Activated CD8-positive, alpha-beta T cell treated with anti-CD3 and anti-CD28 coated beads for 36 hours (primary cell): Measurements from ENCODE around the gene RAPGEF5. TPM values are rescaled to one million over a fixed set of nuclear protein-coding genes. Genes with fewer than 3 reads are reported as not detected.

ENCODE experiments used
- ATAC-seq: fragments of 200-7000 bp; cut with Tn5 transposase; one replicate; pipeline ENCODE4 v1.10.0; 2021; ENCODE audit warnings: mild to moderate bottlenecking, moderate library complexity
- CTCF ChIA-PET: fragments of 350-600 bp; sonication (Branson Sonifier 250); formaldehyde crosslinking; loops from one replicate; lab custom pipeline; 2021; ENCODE audit warnings: antibody characterized with exemption; lab: Charles Lee
- POLR2A ChIA-PET: fragments of 350-600 bp; sonication (Branson Sonifier 250); formaldehyde crosslinking; loops from one replicate; lab custom pipeline; 2021; ENCODE audit warnings: antibody characterized with exemption; lab: Charles Lee
- DNase-seq: peaks from one replicate; pipeline ENCODE4 v3.0.0-alpha.2; 2020
- H3K27ac Mint-ChIP-seq: one replicate; pipeline ENCODE4 v1.8.0; 2021; ENCODE audit warnings: mild to moderate bottlenecking, mixed read lengths
- H3K27me3 Mint-ChIP-seq: one replicate; pipeline ENCODE4 v1.8.0; 2021; ENCODE audit warnings: mixed read lengths
- H3K36me3 Mint-ChIP-seq: one replicate; pipeline ENCODE4 v1.8.0; 2021; ENCODE audit warnings: low read depth, mixed read lengths
- H3K4me1 Mint-ChIP-seq: one replicate; pipeline ENCODE4 v1.8.0; 2021; ENCODE audit warnings: low read depth, mixed read lengths
- H3K4me3 Mint-ChIP-seq: one replicate; pipeline ENCODE4 v1.8.0; 2021; ENCODE audit warnings: mild to moderate bottlenecking, moderate library complexity, mixed read lengths
- H3K9me3 Mint-ChIP-seq: one replicate; pipeline ENCODE4 v1.8.0; 2021; ENCODE audit warnings: mixed read lengths
- intact Hi-C: fragments of 100-400 bp; cut with micrococcal nuclease; formaldehyde crosslinking; loops from one replicate; pipeline ENCODE4 v1.10.0; 2022
- total RNA-seq, 2 experiments: library from RNA; stranded (reverse); gene quantifications; one replicate each; pipeline ENCODE4 v1.2.3, GENCODE V29; 2021
- TF ChIP-seq, protein P1 (sequence below): fragments of 200-600 bp; IDR thresholded peaks from one replicate; pipeline ENCODE4 v1.8.0; 2022; ENCODE audit warnings: antibody characterized with exemption, mild to moderate bottlenecking

RAPGEF5 gene
- total RNA-seq, 2 experiments from 2014 or later: 0.92 to 0.99 TPM

DNA sequence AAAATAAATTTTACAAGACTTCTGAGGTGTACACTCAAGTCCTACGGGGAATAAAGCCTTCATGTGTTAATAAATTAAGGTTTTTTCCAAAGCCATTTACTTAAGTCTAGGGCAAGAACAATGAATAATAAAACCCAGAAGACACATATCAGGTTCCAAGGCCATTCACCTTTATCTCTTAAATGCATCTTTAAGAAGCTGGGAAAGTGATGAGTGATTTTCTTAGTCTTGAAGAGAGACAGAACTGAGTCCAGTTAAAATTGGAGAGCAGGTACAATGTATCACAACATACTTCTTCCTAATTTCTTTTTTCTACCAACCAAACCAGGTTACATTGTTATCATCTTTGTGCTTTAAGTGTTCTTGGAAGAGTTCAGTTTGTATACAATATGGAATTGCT lies 189.5 kb downstream of the RAPGEF5 start:
- DNase-seq (no peak), ATAC-seq (no peak)
- H3K4me1 Mint-ChIP-seq: no peaks in the 10 kb centered on the region
- H3K27ac Mint-ChIP-seq: no peak overlapping the region
- TF ChIP-seq, protein P1, sequence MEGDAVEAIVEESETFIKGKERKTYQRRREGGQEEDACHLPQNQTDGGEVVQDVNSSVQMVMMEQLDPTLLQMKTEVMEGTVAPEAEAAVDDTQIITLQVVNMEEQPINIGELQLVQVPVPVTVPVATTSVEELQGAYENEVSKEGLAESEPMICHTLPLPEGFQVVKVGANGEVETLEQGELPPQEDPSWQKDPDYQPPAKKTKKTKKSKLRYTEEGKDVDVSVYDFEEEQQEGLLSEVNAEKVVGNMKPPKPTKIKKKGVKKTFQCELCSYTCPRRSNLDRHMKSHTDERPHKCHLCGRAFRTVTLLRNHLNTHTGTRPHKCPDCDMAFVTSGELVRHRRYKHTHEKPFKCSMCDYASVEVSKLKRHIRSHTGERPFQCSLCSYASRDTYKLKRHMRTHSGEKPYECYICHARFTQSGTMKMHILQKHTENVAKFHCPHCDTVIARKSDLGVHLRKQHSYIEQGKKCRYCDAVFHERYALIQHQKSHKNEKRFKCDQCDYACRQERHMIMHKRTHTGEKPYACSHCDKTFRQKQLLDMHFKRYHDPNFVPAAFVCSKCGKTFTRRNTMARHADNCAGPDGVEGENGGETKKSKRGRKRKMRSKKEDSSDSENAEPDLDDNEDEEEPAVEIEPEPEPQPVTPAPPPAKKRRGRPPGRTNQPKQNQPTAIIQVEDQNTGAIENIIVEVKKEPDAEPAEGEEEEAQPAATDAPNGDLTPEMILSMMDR: no peak
- ChIA-PET CTCF (interaction anchor here (1.3 to 1.5 kb wide), 2 partner anchors 14 to 285 kb away, joined by 3 read pairs; no protein-coding TSS in a partner anchor), POLR2A (no interaction called here)
- no peak overlapping the region for H3K4me3 Mint-ChIP-seq
- intact Hi-C loops: no loop called here
- H3K9me3 Mint-ChIP-seq: no peaks in the 10 kb centered on the region
- no peaks in the 10 kb centered on the region for H3K27me3 Mint-ChIP-seq
- no peaks in the 10 kb centered on the region for H3K36me3 Mint-ChIP-seq

- ATAC-seq: no peak
- Mint-ChIP-seq H3K27me3 (no peaks in the 10 kb centered on the region), H3K27ac (no peak overlapping the region), H3K4me1 (no peaks in the 10 kb centered on the region), H3K9me3 (no peaks in the 10 kb centered on the region), H3K36me3 (no peaks in the 10 kb centered on the region), H3K4me3 (no peak overlapping the region)
- TF ChIP-seq, protein P1: no peak
- ChIA-PET POLR2A (interaction anchor here (0.6 kb wide), 1 partner anchor 811 kb away, joined by 3 read pairs; no protein-coding TSS in a partner anchor), CTCF (interaction anchor here (1.2 to 1.5 kb wide), 3 partner anchors 13 to 286 kb away, joined by 3 read pairs; no protein-coding TSS in a partner anchor)
- DNase-seq: no peak
- intact Hi-C loops: no loop called here
Measured at GRCh38 chr7:22166928-22167327, 190.0 kb downstream of the RAPGEF5 start.

DNA sequence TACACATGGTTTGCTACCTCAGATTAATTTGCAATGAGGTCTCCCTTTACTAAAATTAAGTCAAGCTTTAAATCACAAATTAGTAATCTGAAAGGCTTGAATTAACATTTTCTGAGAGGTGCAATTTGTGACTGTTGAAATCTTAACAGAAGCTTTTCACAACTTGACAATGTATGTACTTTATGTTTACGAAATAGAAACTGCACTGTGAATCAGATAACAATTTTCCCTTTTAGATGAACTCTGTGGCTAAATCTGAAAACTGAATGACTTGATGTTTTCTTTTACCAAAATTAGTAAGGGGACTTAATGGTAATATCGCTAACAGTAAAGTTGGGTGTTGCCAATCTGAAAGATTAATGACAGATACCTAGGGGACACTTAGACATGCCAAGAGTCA lies 197.6 kb downstream of the RAPGEF5 start:
- H3K4me1 Mint-ChIP-seq: no peaks in the 10 kb centered on the region

GRCh38 chr7:22157552-22157951 lies 199.4 kb downstream of the RAPGEF5 start:
- Mint-ChIP-seq H3K27ac (no peak overlapping the region), H3K9me3 (no peaks in the 10 kb centered on the region), H3K27me3 (peaks cover 2% of the 10 kb centered on the region), H3K4me3 (no peak overlapping the region), H3K36me3 (no peaks in the 10 kb centered on the region), H3K4me1 (no peaks in the 10 kb centered on the region)
- ATAC-seq: no peak
- TF ChIP-seq, protein P1: no peak
- ChIA-PET CTCF (interaction anchor here (1.1 kb wide), 1 partner anchor 13 kb away, joined by 4 read pairs; no protein-coding TSS in a partner anchor), POLR2A (no interaction called here)
- no peak for DNase-seq
- intact Hi-C loops: no loop called here

More for the DNA sequence above, 197.6 kb downstream of the RAPGEF5 start:
- ATAC-seq (no peak), DNase-seq (no peak)
- ChIA-PET POLR2A (no interaction called here), CTCF (interaction anchor here (1.4 to 1.5 kb wide), 2 partner anchors 10 to 15 kb away, joined by 3 to 4 read pairs; no protein-coding TSS in a partner anchor)
- intact Hi-C loops: no loop called here
- H3K9me3 Mint-ChIP-seq: no peaks in the 10 kb centered on the region
- H3K4me3 Mint-ChIP-seq: no peak overlapping the region
- TF ChIP-seq, protein P1: no peak
- H3K27ac Mint-ChIP-seq: no peak overlapping the region
- H3K27me3 Mint-ChIP-seq: peaks cover 2% of the 10 kb centered on the region
- H3K36me3 Mint-ChIP-seq: no peaks in the 10 kb centered on the region

DNA sequence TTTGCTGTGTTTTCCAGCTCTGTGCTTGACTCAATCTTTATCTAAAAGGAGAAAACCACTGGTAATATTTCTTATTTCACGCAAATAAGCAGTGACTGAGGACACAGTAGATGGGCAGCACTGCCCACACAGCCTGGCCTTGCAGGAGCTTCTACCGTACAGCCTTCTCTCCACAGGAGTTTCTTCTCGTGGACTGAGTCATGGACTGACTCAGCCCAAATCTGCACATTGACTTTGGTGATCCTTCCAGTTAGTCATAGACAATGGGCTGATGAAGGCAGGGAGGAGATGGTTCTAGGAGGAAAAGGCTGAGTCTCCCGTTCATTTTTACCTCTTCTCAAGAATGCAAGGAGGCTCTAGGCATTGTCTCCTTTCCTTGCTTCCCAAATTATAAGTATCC lies 200.7 kb downstream of the RAPGEF5 start:
- POLR2A ChIA-PET: no interaction called here
- intact Hi-C loops: no loop called here
- H3K4me1 Mint-ChIP-seq: no peaks in the 10 kb centered on the region
- H3K9me3 Mint-ChIP-seq: no peaks in the 10 kb centered on the region
- H3K27ac Mint-ChIP-seq: no peak overlapping the region
- H3K36me3 Mint-ChIP-seq: no peaks in the 10 kb centered on the region
- DNase-seq (no peak), ATAC-seq (no peak)
- H3K4me3 Mint-ChIP-seq: no peak overlapping the region
- TF ChIP-seq, protein P1: no peak
- CTCF ChIA-PET: interaction anchor here (1.4 kb wide), 1 partner anchor 899 kb away, joined by 3 read pairs; no protein-coding TSS in a partner anchor
- peaks cover 2% of the 10 kb centered on the region for H3K27me3 Mint-ChIP-seq
